WTC11 (cell line): ENCODE data around the gene G2E3.
"Not testable (repeated sequence)": the region's sequence is repeated elsewhere in the genome, so short reads cannot be mapped to it uniquely, and the experiment has no call there.

Source experiments
- CTCF ChIP-seq: fragments of 200-600 bp; IDR thresholded peaks from 2 replicates; pipeline ENCODE4 v1.8.0; 2022; ENCODE audit warnings: antibody characterized with exemption
- JUN ChIP-seq: sonication (generic); formaldehyde crosslinking; IDR thresholded peaks from 2 replicates; pipeline ENCODE4 v1.8.0; 2023; ENCODE audit warnings: mild to moderate bottlenecking, missing genetic modification reagents
- MXD4 ChIP-seq: fragments of 250-450 bp; sonication (Bioruptor Pico); IDR thresholded peaks from 2 replicates; pipeline ENCODE4 v1.8.0; 2021; ENCODE audit warnings: mild to moderate bottlenecking, moderate library complexity, borderline replicate concordance
- STAT6 ChIP-seq: sonication (generic); formaldehyde crosslinking; conservative IDR thresholded peaks from 2 replicates; pipeline ENCODE4 v1.8.1; 2023; ENCODE audit warnings: mild to moderate bottlenecking, low read depth, missing genetic modification reagents, moderate library complexity

GRCh38 chr14:30629432-30629831 lies 70.5 kb downstream of the G2E3 start:
- not testable (repeated sequence) for TF ChIP-seq STAT6; CTCF; JUN (CRISPR knock-in tag); MXD4 (CRISPR knock-in tag)
